ENCODE measurements around the gene RABL2A. TPM values are rescaled to one million over a fixed set of nuclear protein-coding genes. Genes with fewer than 3 reads are reported as not detected.

RABL2A gene
- polyA plus RNA-seq, 1 experiment: 13.0 TPM

GRCh38 chr2:113675875-113676274, 48.8 kb downstream of the RABL2A start:
- DNase-seq (ENCODE audit: low read depth, low spot score): no peak
- TF ChIP-seq CTCF (IDR thresholded peaks at IDR 0.05; ENCODE audit: low read depth, low read length): no peak
- ChIA-PET POLR2A (no interaction called here), CTCF (no interaction called here)
- Histone ChIP-seq H3K4me3 (ENCODE audit: low read depth, low read length) (no peak overlapping the region), H3K9me3 (ENCODE audit: control insufficient read depth, insufficient read depth, low read length) (no peaks in the 10 kb centered on the region), H3K27ac (ENCODE audit: low read depth, low read length) (no peak overlapping the region), H3K27me3 (ENCODE audit: control insufficient read depth, insufficient read depth, low read length) (peaks cover 2% of the 10 kb centered on the region)

- no peak overlapping the region for H3K27ac ChIP-seq (ENCODE audit: low read depth, low read length)
- H3K9me3 ChIP-seq (ENCODE audit: control insufficient read depth, insufficient read depth, low read length): no peaks in the 10 kb centered on the region
- CTCF ChIA-PET: no interaction called here
- TF ChIP-seq CTCF (IDR thresholded peaks at IDR 0.05; ENCODE audit: low read depth, low read length): no peak
- peaks cover 4% of the 10 kb centered on the region for H3K27me3 ChIP-seq (ENCODE audit: control insufficient read depth, insufficient read depth, low read length)
- DNase-seq (ENCODE audit: low read depth, low spot score): no peak
- H3K4me3 ChIP-seq (ENCODE audit: low read depth, low read length): no peak overlapping the region
- POLR2A ChIA-PET: no interaction called here
Measured at GRCh38 chr2:113676623-113677266, 49.7 kb downstream of the RABL2A start.

GRCh38 chr2:113677330-113677729, 50.3 kb downstream of the RABL2A start:
- peaks cover 4% of the 10 kb centered on the region for H3K27me3 ChIP-seq (ENCODE audit: control insufficient read depth, insufficient read depth, low read length)
- ChIA-PET POLR2A (no interaction called here), CTCF (no interaction called here)
- no peak overlapping the region for H3K4me3 ChIP-seq (ENCODE audit: low read depth, low read length)
- DNase-seq (ENCODE audit: low read depth, low spot score): no peak
- no peak overlapping the region for H3K27ac ChIP-seq (ENCODE audit: low read depth, low read length)
- TF ChIP-seq CTCF (IDR thresholded peaks at IDR 0.05; ENCODE audit: low read depth, low read length): no peak
- no peaks in the 10 kb centered on the region for H3K9me3 ChIP-seq (ENCODE audit: control insufficient read depth, insufficient read depth, low read length)

GRCh38 chr2:113679457-113679856, 52.4 kb downstream of the RABL2A start:
- no peaks in the 10 kb centered on the region for H3K9me3 ChIP-seq (ENCODE audit: control insufficient read depth, insufficient read depth, low read length)
- no peak overlapping the region for H3K27ac ChIP-seq (ENCODE audit: low read depth, low read length)
- TF ChIP-seq CTCF (IDR thresholded peaks at IDR 0.05; ENCODE audit: low read depth, low read length): no peak
- H3K27me3 ChIP-seq (ENCODE audit: control insufficient read depth, insufficient read depth, low read length): peaks cover 2% of the 10 kb centered on the region
- POLR2A ChIA-PET: no interaction called here
- no peak overlapping the region for H3K4me3 ChIP-seq (ENCODE audit: low read depth, low read length)
- no peak for DNase-seq (ENCODE audit: low read depth, low spot score)
- CTCF ChIA-PET: interaction anchor here (0.5 kb wide), 1 partner anchor 34 kb away, joined by 3 read pairs; no protein-coding TSS in a partner anchor

- H3K27ac ChIP-seq (ENCODE audit: low read depth, low read length): no peak overlapping the region
- ChIA-PET POLR2A (no interaction called here), CTCF (no interaction called here)
- H3K4me3 ChIP-seq (ENCODE audit: low read depth, low read length): no peak overlapping the region
- no peak for DNase-seq (ENCODE audit: low read depth, low spot score)
- peaks cover 2% of the 10 kb centered on the region for H3K27me3 ChIP-seq (ENCODE audit: control insufficient read depth, insufficient read depth, low read length)
- no peak for TF ChIP-seq CTCF (IDR thresholded peaks at IDR 0.05; ENCODE audit: low read depth, low read length)
- H3K9me3 ChIP-seq (ENCODE audit: control insufficient read depth, insufficient read depth, low read length): no peaks in the 10 kb centered on the region
Measured at GRCh38 chr2:113685471-113685870, 58.4 kb downstream of the RABL2A start.
